CMK (cell line): ENCODE results near the gene ZDHHC23.

ENCODE experiments used
- DNase-seq: peaks from one replicate; pipeline ENCODE4 v3.0.0-alpha.2; 2010; ENCODE audit warnings: low read depth

Gene ZDHHC23

GRCh38 chr3:114011059-114011797 is 63.4 kb downstream of the ZDHHC23 start:
- no peak for DNase-seq
